GM12801 (cell line): Measurements from ENCODE around the gene COA1.

Source experiments
- TF ChIP-seq, protein P1 (sequence below): IDR thresholded peaks from one replicate; pipeline ENCODE4 v1.5.1; 2011; ENCODE audit warnings: control low read depth; ENCODE audit not compliant: insufficient read length; ENCODE audit errors: extremely low read depth

COA1 gene

DNA sequence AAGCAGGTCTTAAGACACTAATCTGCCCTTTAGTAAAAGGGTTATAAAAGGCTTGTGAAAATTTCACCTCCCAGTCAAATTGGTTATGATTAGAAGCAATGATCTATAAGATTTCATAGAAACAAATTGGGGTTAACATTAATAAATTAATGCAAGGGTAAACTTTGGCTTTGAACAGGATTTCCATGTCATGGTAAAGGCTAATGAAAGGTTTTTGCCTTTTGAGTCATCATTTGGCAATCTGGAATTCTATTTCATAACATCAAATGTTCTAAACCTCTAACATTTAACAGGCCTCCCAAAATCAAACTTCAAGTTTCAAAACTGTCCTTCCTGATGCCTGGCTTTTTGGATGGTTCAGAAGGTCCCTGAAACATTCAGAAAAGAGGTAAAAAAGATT, 62.4 kb downstream of the COA1 start:
- TF ChIP-seq, protein P1, sequence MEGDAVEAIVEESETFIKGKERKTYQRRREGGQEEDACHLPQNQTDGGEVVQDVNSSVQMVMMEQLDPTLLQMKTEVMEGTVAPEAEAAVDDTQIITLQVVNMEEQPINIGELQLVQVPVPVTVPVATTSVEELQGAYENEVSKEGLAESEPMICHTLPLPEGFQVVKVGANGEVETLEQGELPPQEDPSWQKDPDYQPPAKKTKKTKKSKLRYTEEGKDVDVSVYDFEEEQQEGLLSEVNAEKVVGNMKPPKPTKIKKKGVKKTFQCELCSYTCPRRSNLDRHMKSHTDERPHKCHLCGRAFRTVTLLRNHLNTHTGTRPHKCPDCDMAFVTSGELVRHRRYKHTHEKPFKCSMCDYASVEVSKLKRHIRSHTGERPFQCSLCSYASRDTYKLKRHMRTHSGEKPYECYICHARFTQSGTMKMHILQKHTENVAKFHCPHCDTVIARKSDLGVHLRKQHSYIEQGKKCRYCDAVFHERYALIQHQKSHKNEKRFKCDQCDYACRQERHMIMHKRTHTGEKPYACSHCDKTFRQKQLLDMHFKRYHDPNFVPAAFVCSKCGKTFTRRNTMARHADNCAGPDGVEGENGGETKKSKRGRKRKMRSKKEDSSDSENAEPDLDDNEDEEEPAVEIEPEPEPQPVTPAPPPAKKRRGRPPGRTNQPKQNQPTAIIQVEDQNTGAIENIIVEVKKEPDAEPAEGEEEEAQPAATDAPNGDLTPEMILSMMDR: no peak

DNA sequence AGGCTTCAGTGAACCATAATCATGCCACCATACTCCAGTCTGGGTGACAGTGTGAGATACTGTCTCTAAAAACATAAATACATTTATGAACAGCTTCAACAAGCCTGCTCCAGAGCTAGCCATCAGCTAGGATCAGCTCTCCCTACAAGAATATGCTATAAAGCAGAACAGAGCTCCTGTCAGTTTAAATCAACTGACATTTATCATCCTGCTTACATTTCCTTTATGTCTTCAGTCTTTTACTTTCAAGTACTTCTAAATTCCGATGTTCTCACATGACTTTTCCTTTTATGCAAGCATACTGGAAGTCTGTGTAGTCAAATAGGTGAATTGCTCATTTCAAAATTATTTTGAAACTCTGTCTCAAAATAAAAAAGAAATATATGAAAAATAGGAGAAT, 64.6 kb downstream of the COA1 start:
- TF ChIP-seq, protein P1: no peak

DNA sequence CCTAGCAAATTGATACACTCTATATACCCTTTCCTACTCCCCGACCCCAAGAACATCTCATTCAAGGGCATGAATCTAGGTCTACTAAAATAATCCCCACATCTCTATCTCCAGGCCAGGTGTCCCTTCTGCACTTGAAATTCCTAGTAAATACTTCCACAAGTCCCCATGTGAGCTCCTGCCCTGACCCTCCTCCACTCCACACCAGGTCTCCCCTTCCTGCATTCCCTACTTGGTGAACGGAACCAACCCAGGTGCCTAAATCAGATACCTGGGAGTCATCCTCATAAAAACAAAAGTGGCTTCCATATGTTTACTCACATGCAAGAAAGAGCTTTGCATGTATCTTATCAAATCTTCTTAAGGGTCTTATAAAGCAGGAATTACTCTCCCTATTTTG, 69.2 kb downstream of the COA1 start:
- TF ChIP-seq, protein P1: no peak

DNA sequence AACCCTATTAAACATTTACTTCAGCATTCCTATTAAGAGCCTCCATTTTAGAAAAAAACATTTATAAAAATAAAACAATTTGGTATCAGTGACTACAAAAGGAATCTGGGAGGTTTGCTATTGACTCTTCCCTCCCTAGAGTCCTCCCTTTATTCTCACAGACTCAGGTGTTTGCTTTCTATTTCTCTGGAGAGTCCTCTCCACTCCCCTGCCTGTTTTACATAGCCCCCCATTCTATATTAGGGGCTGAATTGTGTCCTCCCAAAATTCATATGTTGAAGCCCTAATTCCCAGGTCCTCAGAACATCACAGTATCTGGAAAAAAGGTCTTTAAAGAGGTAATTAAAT, 69.8 kb downstream of the COA1 start:
- TF ChIP-seq, protein P1: no peak

DNA sequence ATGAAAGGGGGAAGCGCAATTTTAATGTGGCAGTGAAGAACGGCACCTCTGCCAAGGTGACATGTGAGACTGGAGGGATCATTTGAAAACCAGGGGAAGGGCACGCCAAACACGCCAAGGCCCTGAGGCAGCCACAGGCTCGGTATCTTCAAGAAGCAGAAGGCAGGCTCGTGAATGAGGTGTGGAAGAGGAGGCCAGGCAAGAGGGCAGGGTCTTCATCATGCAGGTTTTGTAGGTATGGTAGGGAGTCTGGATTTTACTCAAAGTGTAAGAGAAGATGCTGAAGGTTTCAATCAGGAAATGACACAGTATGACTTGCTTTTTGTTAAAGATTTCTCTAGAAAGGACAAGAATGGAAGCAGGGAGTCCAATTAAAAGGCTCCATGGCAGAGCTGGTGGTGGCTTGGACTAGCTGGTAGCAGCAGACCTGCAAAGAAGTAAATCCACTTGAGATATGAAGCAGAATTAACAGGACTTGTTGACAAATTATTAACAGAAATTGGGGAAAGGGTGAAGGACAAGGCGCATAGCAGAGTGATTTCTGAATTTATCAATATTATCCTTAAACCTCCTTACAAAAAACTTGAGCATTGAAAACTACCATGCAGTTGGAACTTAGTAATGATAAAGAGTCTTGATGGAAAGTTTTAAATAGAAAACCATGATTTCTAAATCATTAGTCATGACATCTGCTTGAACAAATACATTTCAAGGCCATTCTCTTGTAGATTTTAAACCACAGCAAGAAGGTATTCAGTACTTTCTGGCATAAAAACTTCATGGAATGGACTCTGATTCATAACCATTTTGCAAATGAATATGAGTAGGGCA, 70.4 kb downstream of the COA1 start:
- TF ChIP-seq, protein P1: no peak

DNA sequence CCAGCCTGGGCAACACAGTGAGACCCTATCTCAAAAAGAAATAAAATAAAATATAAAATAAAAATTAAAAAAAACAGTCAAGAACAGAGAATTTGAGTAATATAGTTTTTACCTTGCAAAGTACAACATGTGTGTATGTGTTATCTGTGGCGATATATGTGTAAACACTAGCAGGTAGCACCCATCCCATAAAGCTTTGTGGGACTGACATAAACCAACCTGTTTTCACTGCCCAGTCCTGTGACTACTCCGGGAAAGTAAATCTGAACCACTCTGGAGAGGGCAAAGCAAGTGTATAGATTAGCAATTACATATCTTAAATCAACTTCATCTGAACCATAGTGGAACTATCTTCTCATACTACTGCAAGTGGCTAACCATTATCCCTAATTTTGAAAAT, 72.3 kb downstream of the COA1 start:
- TF ChIP-seq, protein P1: no peak

DNA sequence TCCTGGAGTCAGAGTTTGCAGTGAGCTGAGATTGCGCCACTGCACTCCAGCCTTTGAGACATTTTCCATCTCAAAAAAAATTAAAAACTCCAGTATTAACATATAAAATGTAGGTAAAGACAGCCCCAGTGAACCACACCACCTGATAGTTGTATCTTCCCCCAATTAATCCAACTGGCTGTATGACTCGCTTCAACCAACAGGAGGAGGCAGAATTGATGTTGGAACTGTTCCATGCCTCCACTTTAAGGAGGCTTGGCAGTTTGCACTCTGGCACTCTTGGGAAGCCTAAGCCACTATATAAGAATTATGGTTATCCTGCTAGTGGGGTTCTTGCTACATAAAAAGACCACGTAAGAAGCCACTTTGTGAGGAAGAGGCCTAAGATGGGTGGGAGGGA, 73.7 kb downstream of the COA1 start:
- TF ChIP-seq, protein P1: no peak
